HAP-1 (cell line): ENCODE measurements around the gene GET4.
A peak's percentile ranks its signal among the peaks of the same experiment; 100 is the strongest.
"Not testable (repeated sequence)": the region's sequence is repeated elsewhere in the genome, so short reads cannot be mapped to it uniquely, and the experiment has no call there.

ENCODE experiments used
- DNase-seq, 2 experiments: peaks; one replicate each; pipeline ENCODE4 v3.0.0-alpha.2; 2016 to 2020; ENCODE audit warnings: low spot score in 2 of 2
- H3K27me3 ChIP-seq: fragments of 250-450 bp; sonication (Bioruptor Pico); 2 replicates; pipeline ENCODE4 v1.5.1; 2020; ENCODE audit warnings: low read depth, mild to moderate bottlenecking, moderate library complexity
- H3K36me3 ChIP-seq: fragments of 250-450 bp; sonication (Bioruptor Pico); replicated peaks from 2 replicates; pipeline ENCODE4 v1.5.1; 2020; ENCODE audit warnings: mild to moderate bottlenecking
- H3K4me1 ChIP-seq: fragments of 250-450 bp; sonication (Bioruptor Pico); 2 replicates; pipeline ENCODE4 v1.5.1; 2020; ENCODE audit warnings: mild to moderate bottlenecking
- H3K4me3 ChIP-seq: fragments of 250-450 bp; sonication (Bioruptor Pico); 2 replicates; pipeline ENCODE4 v1.5.1; 2020; ENCODE audit warnings: mild to moderate bottlenecking, moderate library complexity
- H3K9me3 ChIP-seq: fragments of 250-450 bp; sonication (Bioruptor Pico); 2 replicates; pipeline ENCODE4 v1.5.1; 2020; ENCODE audit warnings: mild to moderate bottlenecking, moderate library complexity
- in situ Hi-C: fragments of 300-500 bp; cut with MboI; formaldehyde crosslinking; loops from 3 replicates; pipeline ENCODE4 v1.14.3; 2020; ENCODE audit warnings: low sequenced_read_pairs, inconsistent platforms, mixed read lengths

Gene GET4

DNA sequence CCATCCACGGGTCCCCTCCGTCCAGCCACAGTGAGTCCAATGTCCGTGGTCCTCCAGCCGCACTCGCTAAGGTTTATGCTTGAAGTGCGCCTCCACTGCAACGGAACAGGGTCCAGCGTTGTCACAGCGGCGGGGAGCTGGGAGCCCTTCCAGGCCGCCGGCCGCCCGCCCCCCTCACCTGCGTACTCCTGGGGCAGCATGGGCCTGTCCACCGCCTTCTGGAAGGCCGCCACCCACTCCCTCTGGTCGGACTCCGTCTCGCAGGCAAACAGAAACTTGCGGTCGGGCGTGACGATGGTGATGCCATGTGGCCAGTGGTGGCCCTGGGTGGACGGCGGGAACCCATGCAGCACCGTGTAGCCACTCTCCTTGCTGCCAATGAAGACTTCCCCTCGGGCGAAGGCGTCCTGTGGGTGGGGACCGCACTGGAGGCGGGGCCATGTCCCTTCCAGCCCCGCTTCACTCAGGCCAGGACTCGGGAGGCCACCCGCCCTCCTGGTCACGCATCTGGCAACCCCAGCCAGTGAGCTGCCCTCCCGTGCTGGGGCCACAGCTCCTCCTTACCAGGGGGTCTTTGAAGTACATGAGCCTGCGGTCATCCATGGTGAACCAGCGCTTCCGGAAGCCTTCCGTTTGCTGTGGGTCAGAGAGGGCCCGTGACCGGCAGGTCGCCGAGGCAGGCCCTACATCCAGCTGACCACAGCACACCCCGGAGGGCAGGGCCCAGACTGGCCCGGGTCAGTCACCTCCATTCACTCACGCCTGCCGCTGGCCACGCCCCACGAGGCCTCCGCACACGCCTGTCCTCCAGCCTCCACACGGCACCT, 22.7 kb downstream of the GET4 start:
- in situ Hi-C loops = no loop called here
- Histone ChIP-seq H3K9me3 (no peaks in the 10 kb centered on the region), H3K4me1 (peaks cover 6% of the 10 kb centered on the region), H3K36me3 (peaks cover 21% of the 10 kb centered on the region), H3K27me3 (no peaks in the 10 kb centered on the region), H3K4me3 (no peak overlapping the region)
- no peak for DNase-seq

- H3K27me3 ChIP-seq = no peaks in the 10 kb centered on the region
- peaks cover 6% of the 10 kb centered on the region for H3K4me1 ChIP-seq
- H3K4me3 ChIP-seq = no peak overlapping the region
- H3K9me3 ChIP-seq = no peaks in the 10 kb centered on the region
- in situ Hi-C loops = no loop called here
- peaks cover 15% of the 10 kb centered on the region for H3K36me3 ChIP-seq
- DNase-seq = no peak
Measured at GRCh38 chr7:899806-900205, 23.5 kb downstream of the GET4 start.

DNA sequence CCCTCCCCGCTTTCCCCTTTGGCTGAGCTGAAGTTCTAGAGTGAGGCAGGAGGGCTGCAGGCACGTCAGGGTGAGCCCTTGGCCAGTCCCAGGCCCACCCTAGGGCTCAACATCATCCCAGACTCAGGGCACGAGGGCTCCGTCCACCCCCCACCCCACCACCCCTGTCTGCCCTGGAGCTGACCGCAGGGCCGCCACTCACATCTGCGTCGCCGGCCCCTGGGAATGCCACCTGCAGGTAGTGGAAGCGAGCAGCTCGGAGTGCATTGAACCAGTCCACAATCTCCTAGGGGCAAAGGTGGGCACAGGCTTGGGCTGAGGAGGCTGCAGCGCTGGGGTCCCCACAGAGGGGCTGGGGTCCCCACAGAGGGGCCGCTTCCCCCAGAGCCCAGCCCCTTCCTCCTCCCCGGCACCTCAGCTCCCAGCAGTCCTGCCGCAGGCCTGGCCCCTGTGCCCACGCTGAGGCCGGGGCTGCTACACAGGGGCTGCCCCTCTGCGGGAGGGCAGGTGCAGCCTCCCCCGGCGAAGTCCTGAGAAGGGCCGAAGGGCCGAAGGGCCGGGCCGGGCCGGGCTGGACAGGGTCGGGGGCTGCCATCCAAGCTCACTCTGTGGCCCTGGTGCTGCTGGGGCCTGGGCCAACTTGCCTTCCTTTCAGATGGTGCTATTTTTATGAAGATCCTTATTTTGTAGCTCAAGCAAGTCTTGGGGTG, 24.1 kb downstream of the GET4 start:
- in situ Hi-C loops = no loop called here
- Histone ChIP-seq H3K36me3 (peaks cover 10% of the 10 kb centered on the region), H3K4me1 (peaks cover 6% of the 10 kb centered on the region), H3K27me3 (no peaks in the 10 kb centered on the region), H3K9me3 (no peaks in the 10 kb centered on the region), H3K4me3 (no peak overlapping the region)
- DNase-seq = no peak

GRCh38 chr7:901041-901387, 24.7 kb downstream of the GET4 start:
- Histone ChIP-seq H3K36me3 (peaks cover 4% of the 10 kb centered on the region), H3K4me1 (peaks cover 6% of the 10 kb centered on the region), H3K4me3 (no peak overlapping the region), H3K9me3 (no peaks in the 10 kb centered on the region), H3K27me3 (no peaks in the 10 kb centered on the region)
- no peak for DNase-seq
- in situ Hi-C loops = no loop called here

- Histone ChIP-seq H3K27me3 (no peaks in the 10 kb centered on the region), H3K4me1 (peaks cover 6% of the 10 kb centered on the region), H3K9me3 (no peaks in the 10 kb centered on the region), H3K4me3 (no peak overlapping the region), H3K36me3 (no peaks in the 10 kb centered on the region; the same call in 1 of the 2 replicates)
- in situ Hi-C loops = no loop called here
- DNase-seq = peak; percentile 90 to 98
Measured at GRCh38 chr7:901388-902154, 25.2 kb downstream of the GET4 start.

DNA sequence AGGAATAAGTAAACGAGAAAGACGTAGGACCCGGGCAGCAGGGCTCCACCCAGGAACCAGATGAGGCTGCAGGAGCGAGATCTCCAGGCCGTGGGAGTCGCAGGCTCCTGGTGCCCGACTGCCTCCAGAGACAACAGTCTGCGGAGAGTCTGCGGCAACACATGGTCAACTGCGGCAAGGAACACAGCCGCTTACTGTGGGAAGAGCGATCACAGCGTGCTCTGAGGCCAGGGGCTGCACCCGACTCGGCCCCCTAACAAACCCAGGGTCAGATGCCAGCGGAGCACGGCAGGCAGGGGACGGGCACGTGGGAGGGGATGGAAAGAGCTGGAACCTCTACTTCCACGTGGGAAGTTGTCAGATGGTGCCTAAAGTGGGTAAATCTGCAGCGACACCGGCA, 26.6 kb downstream of the GET4 start:
- Histone ChIP-seq H3K4me1 (peaks cover 6% of the 10 kb centered on the region), H3K4me3 (no peak overlapping the region), H3K27me3 (no peaks in the 10 kb centered on the region), H3K36me3 (no peaks in the 10 kb centered on the region; the same call in 1 of the 2 replicates), H3K9me3 (no peaks in the 10 kb centered on the region)
- DNase-seq = no peak
- in situ Hi-C loops = no loop called here

DNA sequence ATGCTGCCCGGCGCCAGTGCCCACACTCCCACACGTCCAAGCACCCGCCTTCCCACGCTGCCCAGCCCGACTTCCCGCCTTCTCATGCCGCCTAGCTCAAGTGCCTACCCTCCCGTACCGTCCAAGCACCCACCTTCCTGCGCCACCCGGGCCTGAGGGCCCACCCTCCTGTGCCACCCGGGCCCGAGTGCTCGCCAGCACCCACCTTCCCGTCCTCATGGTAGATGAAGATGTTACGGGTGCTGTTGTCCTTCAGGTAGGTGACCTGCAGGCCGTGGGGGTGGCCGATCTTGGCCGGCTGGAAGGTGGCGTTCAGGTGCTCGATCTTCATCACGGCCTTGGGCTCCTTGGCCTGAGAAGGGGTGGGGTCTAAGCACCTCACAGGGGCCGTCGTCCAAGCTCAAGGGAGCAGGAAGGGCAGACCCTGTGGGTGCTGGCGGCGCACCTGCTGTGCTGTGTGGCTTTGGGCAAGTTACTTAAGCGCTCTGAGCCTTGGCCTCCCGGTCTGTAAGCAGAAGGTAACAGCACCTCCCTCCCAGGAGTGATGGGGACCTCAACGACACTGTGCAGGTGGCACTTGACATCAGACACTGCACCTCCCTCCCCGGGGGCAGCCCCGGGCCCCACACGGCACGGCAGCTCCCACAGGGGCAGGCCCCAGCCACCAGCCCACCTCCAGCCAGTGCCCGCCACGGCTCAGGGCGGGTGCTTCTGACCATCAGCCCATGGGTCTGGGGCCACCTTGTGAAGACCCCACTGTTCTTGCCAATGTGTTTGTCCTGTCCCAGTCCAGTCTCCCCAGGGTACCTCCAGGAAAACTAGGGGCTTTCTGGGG, 27.8 kb downstream of the GET4 start:
- Histone ChIP-seq H3K4me1 (peaks cover 6% of the 10 kb centered on the region), H3K36me3 (no peaks in the 10 kb centered on the region), H3K9me3 (no peaks in the 10 kb centered on the region), H3K27me3 (no peaks in the 10 kb centered on the region), H3K4me3 (no peak overlapping the region)
- in situ Hi-C loops = no loop called here
- DNase-seq = no peak

- H3K4me1 ChIP-seq = peaks cover 6% of the 10 kb centered on the region
- H3K27me3 ChIP-seq = no peaks in the 10 kb centered on the region
- H3K36me3 ChIP-seq = no peaks in the 10 kb centered on the region
- DNase-seq = no peak
- no peaks in the 10 kb centered on the region for H3K9me3 ChIP-seq
- in situ Hi-C loops = no loop called here
- no peak overlapping the region for H3K4me3 ChIP-seq
Measured at GRCh38 chr7:904847-905246, 28.5 kb downstream of the GET4 start.

- in situ Hi-C loops = no loop called here
- H3K9me3 ChIP-seq = no peaks in the 10 kb centered on the region
- no peak overlapping the region for H3K4me3 ChIP-seq
- no peaks in the 10 kb centered on the region for H3K27me3 ChIP-seq
- H3K36me3 ChIP-seq = no peaks in the 10 kb centered on the region
- DNase-seq = no peak
- H3K4me1 ChIP-seq = peaks cover 1% of the 10 kb centered on the region; the same call in 1 of the 2 replicates
Measured at GRCh38 chr7:906776-907157, 30.4 kb downstream of the GET4 start.

DNA sequence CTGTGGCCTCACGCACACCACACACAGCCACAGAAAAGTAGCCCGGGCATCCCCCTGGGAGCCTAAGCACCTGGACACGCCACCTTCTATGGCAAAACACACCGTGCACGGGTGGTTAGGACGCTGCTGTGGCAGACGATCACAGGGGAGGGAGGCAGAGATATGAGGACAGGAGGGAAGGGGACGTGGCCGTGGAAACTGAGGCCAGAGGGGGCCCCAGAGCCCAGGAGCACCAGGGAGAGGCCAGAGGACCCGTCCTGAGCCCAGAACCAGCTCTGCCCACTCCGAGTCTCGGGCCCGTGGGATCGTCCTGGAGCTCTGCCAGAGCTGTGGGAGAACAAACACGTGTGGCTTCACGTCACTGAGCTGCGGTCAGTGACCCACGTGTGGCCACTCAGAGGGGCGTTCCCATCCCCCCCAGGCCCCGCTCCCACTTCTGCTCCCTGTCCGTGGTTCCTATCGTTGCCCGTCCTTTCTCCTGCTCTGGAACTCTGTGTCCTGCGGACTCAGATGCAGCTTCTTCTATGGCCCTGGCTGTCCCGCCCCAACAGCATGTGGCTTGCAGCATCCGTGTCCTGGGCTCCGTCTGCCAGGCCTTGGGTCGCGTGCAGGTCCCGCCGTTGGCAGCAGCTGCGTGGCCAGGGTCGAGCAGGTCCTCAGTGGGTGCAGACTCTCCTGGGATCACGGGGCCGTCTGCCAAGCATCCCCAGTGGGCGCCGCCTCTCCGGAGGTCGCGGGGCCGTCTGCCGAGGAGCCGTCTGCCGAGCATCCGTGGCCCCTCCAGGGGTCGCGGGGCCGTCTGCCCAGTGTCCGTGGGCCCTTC, 31.0 kb downstream of the GET4 start:
- no peak overlapping the region for H3K4me3 ChIP-seq
- no peaks in the 10 kb centered on the region for H3K9me3 ChIP-seq
- no peak for DNase-seq
- H3K4me1 ChIP-seq = no peaks in the 10 kb centered on the region
- H3K27me3 ChIP-seq = no peaks in the 10 kb centered on the region
- in situ Hi-C loops = no loop called here
- no peaks in the 10 kb centered on the region for H3K36me3 ChIP-seq

DNA sequence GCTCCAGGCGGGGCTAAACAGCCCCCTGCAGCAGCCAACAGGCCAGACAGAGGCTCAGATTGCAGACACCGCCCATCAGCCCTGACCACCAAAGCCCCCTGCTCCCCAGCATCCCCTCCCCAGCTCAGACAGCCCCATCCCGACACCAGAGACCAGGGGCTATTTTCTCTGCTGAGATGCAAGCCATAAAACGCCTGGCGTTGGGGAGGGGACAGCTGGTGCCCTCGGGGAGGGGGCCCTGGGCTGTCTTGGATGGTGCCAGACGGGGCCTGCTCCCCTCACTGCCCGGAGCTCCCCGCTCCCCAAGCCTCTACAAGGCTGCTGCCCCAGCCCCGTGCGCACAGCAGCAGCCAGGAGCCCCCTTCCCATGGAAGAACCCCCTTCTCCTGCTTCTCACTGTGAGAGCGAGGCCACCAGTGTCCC, 31.8 kb downstream of the GET4 start:
- in situ Hi-C loops = no loop called here
- no peaks in the 10 kb centered on the region for H3K36me3 ChIP-seq
- H3K4me3 ChIP-seq = no peak overlapping the region
- no peaks in the 10 kb centered on the region for H3K9me3 ChIP-seq
- H3K4me1 ChIP-seq = no peaks in the 10 kb centered on the region
- DNase-seq = no peak
- H3K27me3 ChIP-seq = no peaks in the 10 kb centered on the region

DNA sequence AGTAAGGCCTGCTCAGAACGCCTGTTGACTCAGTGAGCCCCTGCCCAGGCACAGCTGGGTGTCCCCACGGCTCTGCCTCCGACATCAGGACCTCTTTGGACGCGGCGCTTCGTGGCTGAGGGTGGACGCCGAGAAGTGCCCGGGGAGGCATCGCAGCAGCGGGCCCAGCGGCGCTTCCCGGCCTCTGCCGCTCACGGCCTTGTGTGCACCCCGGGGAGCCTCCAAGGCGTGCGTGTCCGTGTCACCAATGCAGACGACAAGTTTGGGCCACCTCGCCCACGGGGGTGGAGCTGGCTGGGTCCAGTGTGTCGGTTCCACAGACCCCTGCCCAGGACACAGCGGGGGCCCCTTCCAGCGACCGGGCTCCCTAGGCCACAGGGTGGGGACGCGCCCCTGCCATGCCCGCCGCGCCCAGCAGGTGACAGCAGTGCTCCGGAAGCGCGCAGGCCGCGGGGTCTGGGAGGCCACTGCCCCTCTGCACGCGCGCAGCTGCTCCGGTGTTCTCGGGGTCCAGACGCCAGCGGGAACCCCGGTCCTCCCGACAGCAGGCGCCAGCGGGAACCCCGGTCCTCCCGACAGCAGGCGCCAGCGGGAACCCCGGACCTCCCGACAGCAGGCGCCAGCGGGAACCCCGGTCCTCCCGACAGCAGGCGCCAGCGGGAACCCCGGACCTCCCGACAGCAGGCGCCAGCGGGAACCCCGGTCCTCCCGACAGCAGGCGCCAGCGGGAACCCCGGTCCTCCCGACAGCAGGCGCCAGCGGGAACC, 32.4 kb downstream of the GET4 start:
- peak; percentile 41 to 85 for DNase-seq

More for the DNA sequence above, 32.4 kb downstream of the GET4 start:
- H3K36me3 ChIP-seq, H3K9me3 ChIP-seq, H3K4me1 ChIP-seq, H3K27me3 ChIP-seq, in situ Hi-C loops: not testable (repeated sequence)
- peak overlapping the region; percentile 10 for H3K4me3 ChIP-seq
